Parathyroid adenoma (tissue), 2 donors: ENCODE data around the gene TMEM63B.

Experiments used
- H2AFZ ChIP-seq: fragments of 300-600 bp; sonication (generic); one replicate; pipeline ENCODE4 v1.7.0; 2017; ENCODE audit warnings: antibody characterized with exemption, mild to moderate bottlenecking
- H3K27ac ChIP-seq: fragments of 300-600 bp; sonication (generic); one replicate; pipeline ENCODE4 v1.7.0; 2017
- H3K27me3 ChIP-seq: fragments of 300-600 bp; sonication (generic); one replicate; pipeline ENCODE4 v1.7.0; 2017; ENCODE audit warnings: low read length; ENCODE audit not compliant: control insufficient read depth, insufficient read depth
- H3K36me3 ChIP-seq: fragments of 300-600 bp; sonication (generic); one replicate; pipeline ENCODE4 v1.7.0; 2017; ENCODE audit warnings: low read length; ENCODE audit not compliant: control insufficient read depth, insufficient read depth
- H3K4me1 ChIP-seq: fragments of 300-600 bp; sonication (generic); one replicate; pipeline ENCODE4 v1.7.0; 2017; ENCODE audit warnings: control low read depth
- H3K4me2 ChIP-seq: fragments of 300-600 bp; sonication (generic); one replicate; pipeline ENCODE4 v1.7.0; 2017; ENCODE audit warnings: low read length
- H3K4me3 ChIP-seq: fragments of 300-600 bp; sonication (generic); one replicate; pipeline ENCODE4 v1.7.0; 2017; ENCODE audit warnings: low read depth, low read length
- H3K79me2 ChIP-seq: fragments of 300-600 bp; sonication (generic); one replicate; pipeline ENCODE4 v1.7.0; 2017; ENCODE audit warnings: control low read depth
- H3K9ac ChIP-seq: fragments of 300-600 bp; sonication (generic); one replicate; pipeline ENCODE4 v1.7.0; 2017; ENCODE audit warnings: mild to moderate bottlenecking
- H3K9me3 ChIP-seq: fragments of 300-600 bp; sonication (generic); one replicate; pipeline ENCODE4 v1.7.0; 2017; ENCODE audit warnings: low read length; ENCODE audit not compliant: control insufficient read depth
- CTCF ChIP-seq: fragments of 300-600 bp; sonication (generic); IDR thresholded peaks from one replicate; pipeline ENCODE4 v1.7.0; 2017; ENCODE audit warnings: antibody characterized with exemption, mild to moderate bottlenecking
- donor health status: primary hyperparathyroidism.

The TMEM63B gene

GRCh38 chr6:44176762-44177509, 49.6 kb downstream of the TMEM63B start:
- no peak for TF ChIP-seq CTCF
- Histone ChIP-seq H3K27ac (no peak overlapping the region), H3K36me3 (no peaks in the 10 kb centered on the region), H3K9me3 (no peaks in the 10 kb centered on the region), H3K9ac (no peak overlapping the region), H3K4me1 (no peaks in the 10 kb centered on the region), H3K27me3 (no peaks in the 10 kb centered on the region), H3K4me2 (no peak overlapping the region), H2AFZ (no peak overlapping the region), H3K79me2 (no peaks in the 10 kb centered on the region), H3K4me3 (no peak overlapping the region)

GRCh38 chr6:44177691-44178423, 50.5 kb downstream of the TMEM63B start:
- no peaks in the 10 kb centered on the region for H3K27me3 ChIP-seq
- no peaks in the 10 kb centered on the region for H3K79me2 ChIP-seq
- H3K4me3 ChIP-seq = no peak overlapping the region
- no peak for TF ChIP-seq CTCF
- H3K4me1 ChIP-seq = no peaks in the 10 kb centered on the region
- no peaks in the 10 kb centered on the region for H3K36me3 ChIP-seq
- H3K27ac ChIP-seq = no peak overlapping the region
- H2AFZ ChIP-seq = no peak overlapping the region
- H3K9me3 ChIP-seq = no peaks in the 10 kb centered on the region
- no peak overlapping the region for H3K4me2 ChIP-seq
- H3K9ac ChIP-seq = no peak overlapping the region

- H3K36me3 ChIP-seq = no peaks in the 10 kb centered on the region
- no peak for TF ChIP-seq CTCF
- H3K4me2 ChIP-seq = no peak overlapping the region
- no peaks in the 10 kb centered on the region for H3K4me1 ChIP-seq
- no peaks in the 10 kb centered on the region for H3K27me3 ChIP-seq
- H3K9ac ChIP-seq = no peak overlapping the region
- no peak overlapping the region for H3K27ac ChIP-seq
- H3K9me3 ChIP-seq = no peaks in the 10 kb centered on the region
- no peaks in the 10 kb centered on the region for H3K79me2 ChIP-seq
- H2AFZ ChIP-seq = no peak overlapping the region
- H3K4me3 ChIP-seq = no peak overlapping the region
Observed at GRCh38 chr6:44178424-44179071, 51.2 kb downstream of the TMEM63B start.

- Histone ChIP-seq H3K4me1 (no peaks in the 10 kb centered on the region), H3K79me2 (no peaks in the 10 kb centered on the region), H3K27ac (no peak overlapping the region), H2AFZ (no peak overlapping the region), H3K4me2 (no peak overlapping the region), H3K36me3 (no peaks in the 10 kb centered on the region), H3K4me3 (no peak overlapping the region), H3K9ac (no peak overlapping the region), H3K9me3 (no peaks in the 10 kb centered on the region), H3K27me3 (no peaks in the 10 kb centered on the region)
- no peak for TF ChIP-seq CTCF
Observed at GRCh38 chr6:44179072-44179536, 51.8 kb downstream of the TMEM63B start.
